SK-N-SH (cell line): ENCODE measurements around the gene ASTN2. TPM values are rescaled to one million over a fixed set of nuclear protein-coding genes. Genes with fewer than 3 reads are reported as not detected.

ENCODE experiments used
- CTCF ChIA-PET: fragments of 300-600, 350-600 bp; formaldehyde crosslinking; extraction: SDS; loops from one replicate; lab custom pipeline; 2021; lab: Yijun Ruan, JAX
- POLR2A ChIA-PET: fragments of 350-600 bp; sonication (Branson Sonifier 250); formaldehyde crosslinking; extraction: SDS; loops from one replicate; lab custom pipeline; 2020; ENCODE audit warnings: antibody characterized with exemption, inconsistent platforms; lab: Yijun Ruan, JAX
- DNase-seq: peaks from one replicate; pipeline ENCODE4 v3.0.0; 2012
- H2AFZ ChIP-seq: fragments of 200-600 bp; sonication (generic); 2 replicates; pipeline ENCODE4 v1.8.1; 2016; ENCODE audit warnings: antibody characterized with exemption, mild to moderate bottlenecking, low read depth
- H3F3A ChIP-seq: fragments of 200-600 bp; sonication (generic); replicated peaks from 2 replicates; pipeline ENCODE3; 2016; ENCODE audit warnings: antibody characterized with exemption, mild to moderate bottlenecking; ENCODE audit not compliant: insufficient read depth
- H3K27ac ChIP-seq, 2 experiments: fragments of 200-500 bp in 1 of 2; fragments of 200-600 bp in 1 of 2; sonication (Bioruptor generic) in 1 of 2; sonication (generic), shearing (Covaris generic) in 1 of 2; 2 replicates each; pipeline versions ENCODE4 v1.5.1 to v1.6.1; 2014 to 2016; ENCODE audit warnings: low read depth in 2 of 2, inconsistent platforms in 1 of 2, low read length in 1 of 2, mild to moderate bottlenecking in 1 of 2, mixed read lengths in 1 of 2
- H3K27me3 ChIP-seq: fragments of 200-600 bp; sonication (generic), shearing (Covaris generic); 2 replicates; pipeline ENCODE4 v1.6.1; 2016; ENCODE audit warnings: mixed run types; ENCODE audit not compliant: insufficient read depth
- H3K36me3 ChIP-seq, 2 experiments: fragments of 200-500 bp in 1 of 2; fragments of 200-600 bp in 1 of 2; sonication (Bioruptor generic) in 1 of 2; sonication (generic) in 1 of 2; replicated peaks in 1 of 2; 2 replicates each; pipeline versions ENCODE3 to v1.5.1; 2014 to 2016; ENCODE audit warnings: low read length in 1 of 2, mild to moderate bottlenecking in 1 of 2; ENCODE audit not compliant: insufficient read depth in 2 of 2, control insufficient read depth in 1 of 2
- H3K4me1 ChIP-seq, 2 experiments: fragments of 200-500 bp in 1 of 2; fragments of 200-600 bp in 1 of 2; sonication (Bioruptor generic) in 1 of 2; sonication (generic), shearing (Covaris generic) in 1 of 2; 2 replicates each; pipeline versions ENCODE4 v1.5.1 to v1.6.1; 2014 to 2016; ENCODE audit warnings: low read depth in 1 of 2, low read length in 1 of 2, mixed run types in 1 of 2; ENCODE audit not compliant: insufficient read depth in 2 of 2, control insufficient read depth in 1 of 2
- H3K4me2 ChIP-seq: fragments of 200-600 bp; sonication (generic), shearing (Covaris generic); 2 replicates; pipeline ENCODE4 v1.6.1; 2017; ENCODE audit warnings: mixed run types
- H3K4me3 ChIP-seq, 2 experiments: fragments of 200-500 bp in 1 of 2; fragments of 200-600 bp in 1 of 2; sonication (Bioruptor generic) in 1 of 2; sonication (generic), shearing (Covaris generic) in 1 of 2; 2 replicates each; pipeline versions ENCODE4 v1.5.1 to v1.8.1; 2014 to 2016; ENCODE audit warnings: low read depth in 2 of 2, inconsistent platforms in 1 of 2, low read length in 1 of 2, mild to moderate bottlenecking in 1 of 2, mixed read lengths in 1 of 2, moderate library complexity in 1 of 2
- H3K79me2 ChIP-seq: fragments of 200-600 bp; sonication (generic); 2 replicates; pipeline ENCODE4 v1.8.1; 2017; ENCODE audit warnings: mild to moderate bottlenecking; ENCODE audit not compliant: insufficient read depth
- H3K9ac ChIP-seq: fragments of 200-600 bp; sonication (generic); 2 replicates; pipeline ENCODE4 v1.6.1; 2017; ENCODE audit warnings: mixed run types
- H3K9me2 ChIP-seq: fragments of 200-600 bp; sonication (generic); 2 replicates; pipeline ENCODE4 v1.6.1; 2017; ENCODE audit warnings: mixed run types
- H3K9me3 ChIP-seq: fragments of 200-600 bp; sonication (generic); 2 replicates; pipeline ENCODE4 v1.6.1; 2017; ENCODE audit warnings: mixed run types, mild to moderate bottlenecking, moderate library complexity
- H4K20me1 ChIP-seq: fragments of 200-600 bp; sonication (generic); 2 replicates; pipeline ENCODE4 v1.6.1; 2017; ENCODE audit warnings: mild to moderate bottlenecking, mixed run types; ENCODE audit not compliant: insufficient read depth
- CHD2 ChIP-seq: fragments of 150-350 bp; IDR thresholded peaks from 2 replicates; pipeline ENCODE4 v1.6.1; 2018; ENCODE audit warnings: low read length; ENCODE audit not compliant: partially characterized antibody
- CTCF ChIP-seq: fragments of 200-600 bp; sonication (generic); IDR thresholded peaks from 2 replicates; pipeline ENCODE4 v1.6.1; 2017; ENCODE audit warnings: antibody characterized with exemption, mild to moderate bottlenecking, moderate library complexity
- EP300 ChIP-seq, 2 experiments: IDR thresholded peaks; 2 replicates each; pipeline versions ENCODE4 v1.4.0 to v1.6.1; 2012; ENCODE audit warnings: borderline replicate concordance in 1 of 2, low read depth in 1 of 2, low read length in 1 of 2
- FOSL2 ChIP-seq: IDR thresholded peaks from 2 replicates; pipeline ENCODE4 v1.4.0; 2012; ENCODE audit warnings: low read depth, mild to moderate bottlenecking, moderate library complexity, borderline replicate concordance
- FOXJ3 ChIP-seq: sonication (generic); formaldehyde crosslinking; IDR thresholded peaks from 2 replicates; pipeline ENCODE4 v1.5.1; 2020; ENCODE audit warnings: mild to moderate bottlenecking, missing genetic modification reagents
- GABPA ChIP-seq: IDR thresholded peaks from 2 replicates; pipeline ENCODE4 v1.4.0; 2012; ENCODE audit warnings: low read depth, mild to moderate bottlenecking
- JUND ChIP-seq: IDR thresholded peaks from 2 replicates; pipeline ENCODE4 v1.4.0; 2012
- MXI1 ChIP-seq: IDR thresholded peaks from 2 replicates; pipeline ENCODE4 v1.6.1; 2012; ENCODE audit warnings: mild to moderate bottlenecking, low read depth, low read length, improper control_type of control experiment
- NFIC ChIP-seq: IDR thresholded peaks from 2 replicates; pipeline ENCODE4 v1.4.0; 2012; ENCODE audit warnings: borderline replicate concordance
- PBX3 ChIP-seq: IDR thresholded peaks from 2 replicates; pipeline ENCODE4; 2012
- RAD21 ChIP-seq: IDR thresholded peaks from 2 replicates; pipeline ENCODE4 v1.6.1; 2012; ENCODE audit warnings: mild to moderate bottlenecking, low read length
- REST ChIP-seq: IDR thresholded peaks from 2 replicates; pipeline ENCODE4 v1.6.1; 2012; ENCODE audit warnings: mild to moderate bottlenecking, low read depth, low read length, moderate library complexity
- RXRA ChIP-seq: IDR thresholded peaks from 2 replicates; pipeline ENCODE4 v1.4.0; 2012; ENCODE audit warnings: low read depth, mild to moderate bottlenecking, borderline replicate concordance
- USF1 ChIP-seq: IDR thresholded peaks from 2 replicates; pipeline ENCODE4 v1.4.0; 2012; ENCODE audit warnings: low read depth, borderline replicate concordance
- YY1 ChIP-seq: IDR thresholded peaks from 2 replicates; pipeline ENCODE4 v1.4.0; 2012; ENCODE audit warnings: low read depth, mild to moderate bottlenecking
- ZBTB33 ChIP-seq: IDR thresholded peaks from 2 replicates; pipeline ENCODE4 v1.4.0; 2012; ENCODE audit warnings: low read depth, borderline replicate concordance
- WGBS: methylation state at CpG from one replicate; pipeline ENCODE4 v1.1.6; 2017; ENCODE audit warnings: low lambda C conversion rate; 5-methylcytosine and 5-hydroxymethylcytosine counted together
- polyA plus RNA-seq, 3 experiments: library from polyadenylated mRNA; depleted of rRNA; stranded (reverse); fragments of >200 nt; gene quantifications; 2 replicates each; pipeline ENCODE4 v1.2.3, GENCODE V29; 2012

Gene ASTN2
- polyA plus RNA-seq, 1 of the 3 experiments (the other 2 are of a cell fraction), result 6.6 TPM

GRCh38 chr9:117187498-117187897 lies 227.4 kb downstream of the ASTN2 start:
- no peak for TF ChIP-seq YY1
- no peak for TF ChIP-seq GABPA
- no peak for TF ChIP-seq EP300 (IDR thresholded peaks at IDR 0.05; ENCODE audit: borderline replicate concordance in 1 of 2, low read depth in 1 of 2, low read length in 1 of 2)
- TF ChIP-seq ZBTB33, result no peak
- no peak for TF ChIP-seq RXRA
- TF ChIP-seq JUND, result no peak
- no peak for TF ChIP-seq USF1
- no peak for TF ChIP-seq REST
- no peak for TF ChIP-seq FOSL2
- TF ChIP-seq RAD21, result no peak
- no peak for TF ChIP-seq CTCF
- TF ChIP-seq PBX3, result no peak
- TF ChIP-seq NFIC, result no peak
- no peak for TF ChIP-seq FOXJ3 (CRISPR knock-in tag)
- no peak for TF ChIP-seq CHD2
- no peak for TF ChIP-seq MXI1
- ChIA-PET CTCF (no interaction called here), POLR2A (no interaction called here)
- Histone ChIP-seq H3K9me2 (no peaks in the 10 kb centered on the region), H3K4me1 (peaks cover 0 to 36% of the 10 kb centered on the region in 2 experiments; a peak in 2 of 4 replicates), H3K27ac (no peak overlapping the region), H3K27me3 (no peaks in the 10 kb centered on the region), H3K79me2 (no peaks in the 10 kb centered on the region), H3K36me3 (no peaks in the 10 kb centered on the region), H3K9ac (no peak overlapping the region), H3K9me3 (no peaks in the 10 kb centered on the region), H3K4me2 (no peak overlapping the region), H4K20me1 (no peaks in the 10 kb centered on the region), H3F3A (no peaks in the 10 kb centered on the region), H2AFZ (no peak overlapping the region), H3K4me3 (no peak overlapping the region)
- DNase-seq, result no peak
- WGBS, result 10% methylated on average over 2 of the region's 2 CpGs
